ENCODE measurements around the gene FNBP1L. TPM values are rescaled to one million over a fixed set of nuclear protein-coding genes. Genes with fewer than 3 reads are reported as not detected.

FNBP1L gene
- total RNA-seq, 1 donor from 2014 or later, result 25.5 TPM

GRCh38 chr1:93516164-93516563 is 68.2 kb downstream of the FNBP1L start:
- DNase-seq (ENCODE audit: low spot score), result no peak
- intact Hi-C loops (cut with DNase I), result no loop called here
- ATAC-seq, result no peak

- ATAC-seq (no peak), DNase-seq (ENCODE audit: low spot score) (no peak)
- intact Hi-C loops (cut with DNase I), result no loop called here
These were observed 70.6 kb downstream of the FNBP1L start for GRCh38 chr1:93518516-93518915.

- DNase-seq (ENCODE audit: low spot score), result no peak
- no peak for ATAC-seq
- intact Hi-C loops (cut with DNase I), result no loop called here
These were observed 71.4 kb downstream of the FNBP1L start for GRCh38 chr1:93519199-93519829.

- intact Hi-C loops (cut with DNase I), result no loop called here
These were observed 73.7 kb downstream of the FNBP1L start for GRCh38 chr1:93521618-93522017.

GRCh38 chr1:93522721-93523120 is 74.8 kb downstream of the FNBP1L start:
- intact Hi-C loops (cut with DNase I), result no loop called here
- DNase-seq (ENCODE audit: low spot score) (no peak), ATAC-seq (no peak)

More at GRCh38 chr1:93521618-93522017, 73.7 kb downstream of the FNBP1L start:
- DNase-seq (ENCODE audit: low spot score) (no peak), ATAC-seq (no peak)

- intact Hi-C loops (cut with DNase I), result no loop called here
- ATAC-seq (no peak), DNase-seq (ENCODE audit: low spot score) (no peak)
These were observed 77.5 kb downstream of the FNBP1L start for GRCh38 chr1:93525431-93525830.

- intact Hi-C loops (cut with DNase I), result no loop called here
- ATAC-seq (no peak), DNase-seq (ENCODE audit: low spot score) (no peak)
These were observed 78.5 kb downstream of the FNBP1L start for GRCh38 chr1:93526431-93526830.

- no peak for DNase-seq (ENCODE audit: low spot score)
- ATAC-seq, result no peak
- intact Hi-C loops (cut with DNase I), result no loop called here
These were observed 80.5 kb downstream of the FNBP1L start for GRCh38 chr1:93528412-93528811.

GRCh38 chr1:93531193-93531592 is 83.3 kb downstream of the FNBP1L start:
- intact Hi-C loops (cut with DNase I), result no loop called here
- ATAC-seq (no peak), DNase-seq (ENCODE audit: low spot score) (no peak)

- no peak for ATAC-seq
- intact Hi-C loops (cut with DNase I), result no loop called here
- no peak for DNase-seq (ENCODE audit: low spot score)
These were observed 85.0 kb downstream of the FNBP1L start for GRCh38 chr1:93532780-93533378.

GRCh38 chr1:93533677-93534076 is 85.8 kb downstream of the FNBP1L start:
- no peak for DNase-seq (ENCODE audit: low spot score)
- intact Hi-C loops (cut with DNase I), result no loop called here
- no peak for ATAC-seq

- DNase-seq (ENCODE audit: low spot score) (no peak), ATAC-seq (no peak)
- intact Hi-C loops (cut with DNase I), result no loop called here
These were observed 89.5 kb downstream of the FNBP1L start for GRCh38 chr1:93537396-93537795.

- intact Hi-C loops (cut with DNase I), result no loop called here
- no peak for DNase-seq (ENCODE audit: low spot score)
- ATAC-seq, result no peak
These were observed 90.0 kb downstream of the FNBP1L start for GRCh38 chr1:93537924-93538323.

- ATAC-seq, result no peak
- intact Hi-C loops (cut with DNase I), result no loop called here
These were observed 93.1 kb downstream of the FNBP1L start for GRCh38 chr1:93541045-93541444.

GRCh38 chr1:93542398-93542797 is 94.5 kb downstream of the FNBP1L start:
- no peak for DNase-seq (ENCODE audit: low spot score)
- ATAC-seq, result no peak
- intact Hi-C loops (cut with DNase I), result no loop called here

More at GRCh38 chr1:93541045-93541444, 93.1 kb downstream of the FNBP1L start:
- no peak for DNase-seq (ENCODE audit: low spot score)

- ATAC-seq (no peak), DNase-seq (ENCODE audit: low spot score) (no peak)
- intact Hi-C loops (cut with DNase I), result no loop called here
These were observed 98.4 kb downstream of the FNBP1L start for GRCh38 chr1:93546162-93546863.

GRCh38 chr1:93549131-93549530 is 101.2 kb downstream of the FNBP1L start:
- DNase-seq (ENCODE audit: low spot score) (no peak), ATAC-seq (no peak)
- intact Hi-C loops (cut with DNase I), result no loop called here

GRCh38 chr1:93549811-93550210 is 101.9 kb downstream of the FNBP1L start:
- intact Hi-C loops (cut with DNase I), result no loop called here
- no peak for ATAC-seq

GRCh38 chr1:93552741-93553455 is 105.0 kb downstream of the FNBP1L start:
- ATAC-seq (peak; percentile 83), DNase-seq (ENCODE audit: low spot score) (no peak)
- intact Hi-C loops (cut with DNase I), result no loop called here

More at GRCh38 chr1:93549811-93550210, 101.9 kb downstream of the FNBP1L start:
- DNase-seq (ENCODE audit: low spot score), result no peak

Measured in sciatic nerve (tissue), 2 donors.